Measurements from ENCODE around the gene PPP2R3A. TPM values are rescaled to one million over a fixed set of nuclear protein-coding genes. Genes with fewer than 3 reads are reported as not detected.

The PPP2R3A gene
- total RNA-seq, 1 donor from 2014 or later: 7.5 TPM

- DNase-seq (ENCODE audit: low read depth, low spot score): no peak
These were observed 227.9 kb downstream of the PPP2R3A start for GRCh38 chr3:136193278-136194054.

- no peak for DNase-seq (ENCODE audit: low read depth, low spot score)
These were observed 229.1 kb downstream of the PPP2R3A start for GRCh38 chr3:136194409-136195257.

- DNase-seq (ENCODE audit: low read depth, low spot score): peak; percentile 26
These were observed 229.9 kb downstream of the PPP2R3A start for GRCh38 chr3:136195258-136196063.

GRCh38 chr3:136196064-136196400 is 230.5 kb downstream of the PPP2R3A start, which contains the start of gene MSL2:
TSS of gene MSL2 (minus strand) at chr3:136196335. CDS start at chr3:136195113, 1,222 bp downstream.
- DNase-seq (ENCODE audit: low read depth, low spot score): no peak

GRCh38 chr3:136196401-136197158 is 231.1 kb downstream of the PPP2R3A start:
- peak; percentile 98 for DNase-seq (ENCODE audit: low read depth, low spot score)

GRCh38 chr3:136197159-136197793 is 231.7 kb downstream of the PPP2R3A start:
- DNase-seq (ENCODE audit: low read depth, low spot score): no peak

Other genes with a start within 250 kb of the PPP2R3A start
- gene MSL2, start 230.6 kb downstream of the PPP2R3A start, total RNA-seq: 10.0 and 11.6 TPM in 2 replicates

Measured in pulmonary artery endothelial cell (primary cell).